T47D (cell line): ENCODE measurements around the gene STOM.
A peak's percentile ranks its signal among the peaks of the same experiment; 100 is the strongest.
"Not testable (repeated sequence)": the region's sequence is repeated elsewhere in the genome, so short reads cannot be mapped to it uniquely, and the experiment has no call there.

ENCODE experiments used
- DNase-seq, 2 experiments: peaks; one replicate each; pipeline versions ENCODE4 v3.0.0 to v3.0.0-alpha.2; 2011 to 2012; ENCODE audit warnings: low read depth in 1 of 2, low spot score in 1 of 2
- JUND ChIP-seq: IDR thresholded peaks from 2 replicates; pipeline ENCODE4 v1.6.1; 2012; ENCODE audit warnings: low read depth
- in situ Hi-C: cut with HindIII; loops from 2 replicates; pipeline ENCODE4 v1.10.0; 2016; ENCODE audit warnings: low sequenced_read_pairs, low pct_unique_long_range_greater_than_20kb

The STOM gene

GRCh38 chr9:121369595-121370265, at the start of gene STOM:
Gene STOM (minus strand): TSS chr9:121370250. CDS start chr9:121370187, 63 bp downstream.
- in situ Hi-C loops = no loop called here
- no peak for TF ChIP-seq JUND
- no peak for DNase-seq

- in situ Hi-C loops = no loop called here
- TF ChIP-seq JUND = no peak
- DNase-seq = no peak
Observed at GRCh38 chr9:121411993-121412392, 41.9 kb upstream of the STOM start.

- DNase-seq = no peak
- in situ Hi-C loops = no loop called here
- no peak for TF ChIP-seq JUND
Observed at GRCh38 chr9:121405899-121406298, 35.8 kb upstream of the STOM start.

GRCh38 chr9:121404906-121405305, 34.9 kb upstream of the STOM start:
- TF ChIP-seq JUND = no peak
- in situ Hi-C loops = no loop called here
- no peak for DNase-seq

GRCh38 chr9:121399883-121400607, 30.0 kb upstream of the STOM start:
- in situ Hi-C loops = no loop called here
- peak; percentile 25 to 87 for DNase-seq
- TF ChIP-seq JUND = no peak

- DNase-seq = no peak
- TF ChIP-seq JUND = no peak
- in situ Hi-C loops = no loop called here
Observed at GRCh38 chr9:121399126-121399882, 29.3 kb upstream of the STOM start.

- no peak for TF ChIP-seq JUND
- in situ Hi-C loops = no loop called here
- DNase-seq = peak in 1 of 2 experiments; percentile 19
Observed at GRCh38 chr9:121398374-121398773, 28.3 kb upstream of the STOM start.

GRCh38 chr9:121397277-121397676, 27.2 kb upstream of the STOM start:
- DNase-seq, in situ Hi-C loops: not testable (repeated sequence)

GRCh38 chr9:121395558-121395957, 25.5 kb upstream of the STOM start:
- no peak for TF ChIP-seq JUND
- DNase-seq = no peak
- in situ Hi-C loops = no loop called here

GRCh38 chr9:121394292-121394691, 24.2 kb upstream of the STOM start:
- no peak for TF ChIP-seq JUND
- in situ Hi-C loops = no loop called here
- DNase-seq = no peak

GRCh38 chr9:121393318-121393717, 23.3 kb upstream of the STOM start:
- TF ChIP-seq JUND = no peak
- no peak for DNase-seq
- in situ Hi-C loops = no loop called here

GRCh38 chr9:121390372-121390771, 20.3 kb upstream of the STOM start:
- no peak for TF ChIP-seq JUND
- DNase-seq = no peak
- in situ Hi-C loops = no loop called here
